Measurements from ENCODE around the gene PARD3. TPM values are rescaled to one million over a fixed set of nuclear protein-coding genes. Genes with fewer than 3 reads are reported as not detected.
"Not testable (repeated sequence)": the region's sequence is repeated elsewhere in the genome, so short reads cannot be mapped to it uniquely, and the experiment has no call there.

The PARD3 gene
- total RNA-seq, 1 donor = 4.8 TPM

DNA sequence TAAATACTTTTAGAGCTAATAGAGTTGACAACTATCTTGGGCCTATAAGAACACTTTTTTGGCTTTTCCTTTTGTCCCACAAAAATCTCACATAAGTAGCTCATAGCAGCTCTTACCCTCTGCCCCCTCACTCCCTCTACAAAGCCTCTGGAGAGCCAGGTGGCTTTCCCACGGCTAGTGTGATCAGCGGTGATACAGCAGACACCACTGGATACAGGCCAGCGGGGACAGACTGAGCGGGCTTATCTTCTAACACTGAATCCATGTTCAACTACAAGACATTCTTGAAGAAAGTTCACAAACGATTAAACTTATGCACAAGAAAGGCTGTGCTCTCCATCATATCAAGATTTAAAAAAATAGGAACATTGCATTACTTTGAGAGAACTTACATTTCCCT, 377.2 kb downstream of the PARD3 start:
- H3K9me3 ChIP-seq (ENCODE audit: low read depth, low read length) = no peaks in the 10 kb centered on the region
- no peaks in the 10 kb centered on the region for H3K4me1 ChIP-seq (ENCODE audit: insufficient read depth, low read length)
- no peak overlapping the region for H3K4me3 ChIP-seq (ENCODE audit: low read length)
- H3K27me3 ChIP-seq (ENCODE audit: insufficient read depth, low read length) = no peaks in the 10 kb centered on the region

DNA sequence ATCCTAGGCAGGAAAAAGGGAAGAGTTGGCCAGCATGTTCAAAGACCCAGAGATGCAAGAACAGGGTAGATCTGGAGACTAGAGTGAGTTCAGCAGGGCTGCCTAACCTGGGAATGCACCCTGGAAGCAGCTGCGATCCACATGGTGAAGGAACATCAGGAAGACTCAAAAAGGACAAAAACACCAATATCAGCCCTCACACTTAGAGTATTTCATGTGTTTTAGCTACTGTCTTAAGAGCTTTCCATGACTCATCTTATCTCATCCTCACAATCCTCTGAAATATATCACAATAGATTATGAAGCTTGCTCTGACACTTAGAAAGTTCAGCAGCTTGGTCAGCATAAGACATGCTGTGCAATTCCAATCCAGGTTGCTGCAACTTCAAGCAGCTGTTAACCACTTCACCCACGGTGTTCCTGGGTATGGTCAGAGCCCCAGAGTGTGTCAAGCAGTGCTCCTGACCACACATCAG, 380.9 kb downstream of the PARD3 start:
- Histone ChIP-seq H3K27me3 (ENCODE audit: insufficient read depth, low read length) (no peaks in the 10 kb centered on the region), H3K9me3 (ENCODE audit: low read depth, low read length) (no peaks in the 10 kb centered on the region), H3K4me3 (ENCODE audit: low read length) (no peak overlapping the region), H3K4me1 (ENCODE audit: insufficient read depth, low read length) (no peaks in the 10 kb centered on the region)

DNA sequence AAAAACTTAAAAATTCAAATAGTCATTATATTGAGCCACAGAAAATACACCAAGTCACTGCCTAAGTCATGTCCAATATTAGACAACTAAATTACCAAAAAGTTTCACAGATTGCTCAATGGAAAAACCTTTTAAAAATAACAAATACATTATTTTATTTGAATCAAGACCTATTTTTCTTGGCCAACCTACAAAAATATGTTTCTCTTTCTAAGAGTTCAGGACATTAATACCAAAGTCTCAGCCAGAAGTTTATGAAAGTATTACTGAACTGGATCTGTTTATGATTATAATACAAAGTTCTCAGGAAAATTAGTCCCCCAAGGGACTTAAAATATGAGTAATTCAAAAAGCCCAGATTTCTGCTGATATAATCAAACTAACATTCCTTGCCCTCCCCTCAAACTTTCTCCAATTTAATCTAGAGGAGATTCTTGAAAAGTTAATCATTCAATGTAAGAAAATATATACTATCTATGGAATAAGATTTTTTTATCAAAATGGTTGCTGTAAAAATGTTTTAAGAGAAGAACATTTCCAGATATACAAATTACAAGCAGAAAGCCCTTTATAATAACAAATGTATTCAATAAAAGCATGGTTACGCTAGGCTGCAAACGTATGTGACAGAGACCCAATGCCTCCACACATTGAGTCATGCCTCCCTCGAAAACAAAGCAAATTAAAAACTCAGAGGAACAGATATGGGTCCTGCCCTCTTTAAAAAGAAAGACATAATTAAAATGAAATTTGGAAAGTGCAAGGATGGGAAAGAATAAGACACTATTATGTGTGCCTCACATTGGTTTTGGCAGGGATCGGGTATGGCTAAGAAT, 381.6 kb downstream of the PARD3 start:
- Histone ChIP-seq H3K27me3 (ENCODE audit: insufficient read depth, low read length) (no peaks in the 10 kb centered on the region), H3K9me3 (ENCODE audit: low read depth, low read length) (no peaks in the 10 kb centered on the region), H3K4me1 (ENCODE audit: insufficient read depth, low read length) (no peaks in the 10 kb centered on the region), H3K4me3 (ENCODE audit: low read length) (no peak overlapping the region)

DNA sequence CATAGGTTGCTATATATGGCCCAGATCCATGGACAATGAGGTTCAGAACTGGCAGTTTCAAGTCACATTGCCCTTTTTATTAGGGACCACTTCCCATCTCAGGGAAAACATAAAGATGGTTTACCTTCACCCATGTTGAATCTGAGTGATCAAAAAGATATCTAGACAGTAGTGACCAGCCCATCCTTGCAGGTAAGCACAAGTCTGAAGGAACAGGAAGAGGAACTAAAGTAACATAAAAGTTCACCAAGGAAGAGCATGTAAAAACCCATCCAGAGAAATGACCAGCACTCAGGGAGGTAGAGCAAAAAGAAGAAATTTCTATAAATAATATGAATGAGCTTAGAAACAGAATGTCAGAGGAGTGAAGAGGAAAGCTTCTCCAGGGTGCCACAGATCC, 382.5 kb downstream of the PARD3 start:
- Histone ChIP-seq H3K4me1 (ENCODE audit: insufficient read depth, low read length) (no peaks in the 10 kb centered on the region), H3K9me3 (ENCODE audit: low read depth, low read length) (no peaks in the 10 kb centered on the region), H3K27me3 (ENCODE audit: insufficient read depth, low read length) (no peaks in the 10 kb centered on the region)

DNA sequence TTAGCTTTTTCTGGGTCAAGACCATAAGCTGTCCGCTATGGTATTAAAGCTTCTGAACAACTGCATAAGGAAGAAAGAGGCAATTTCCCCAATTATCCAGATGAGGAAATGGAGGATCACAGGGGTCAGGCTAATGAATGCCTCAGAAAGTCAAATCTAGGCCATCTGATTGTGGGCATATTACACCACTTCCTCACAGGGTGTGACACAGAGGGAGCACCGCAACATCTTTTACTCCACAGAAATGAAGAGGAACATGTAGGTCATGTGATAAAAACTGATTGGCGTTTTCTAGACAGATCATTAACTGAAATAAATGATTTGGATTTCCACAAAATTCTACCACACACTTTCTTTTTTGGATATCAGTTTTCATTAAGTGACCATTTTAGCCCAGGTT, 384.4 kb downstream of the PARD3 start:
- no peak overlapping the region for H3K4me3 ChIP-seq (ENCODE audit: low read length)
- H3K27me3 ChIP-seq (ENCODE audit: insufficient read depth, low read length) = no peaks in the 10 kb centered on the region
- H3K4me1 ChIP-seq (ENCODE audit: insufficient read depth, low read length) = no peaks in the 10 kb centered on the region
- no peaks in the 10 kb centered on the region for H3K9me3 ChIP-seq (ENCODE audit: low read depth, low read length)

More for the DNA sequence above, 382.5 kb downstream of the PARD3 start:
- H3K4me3 ChIP-seq (ENCODE audit: low read length) = no peak overlapping the region

DNA sequence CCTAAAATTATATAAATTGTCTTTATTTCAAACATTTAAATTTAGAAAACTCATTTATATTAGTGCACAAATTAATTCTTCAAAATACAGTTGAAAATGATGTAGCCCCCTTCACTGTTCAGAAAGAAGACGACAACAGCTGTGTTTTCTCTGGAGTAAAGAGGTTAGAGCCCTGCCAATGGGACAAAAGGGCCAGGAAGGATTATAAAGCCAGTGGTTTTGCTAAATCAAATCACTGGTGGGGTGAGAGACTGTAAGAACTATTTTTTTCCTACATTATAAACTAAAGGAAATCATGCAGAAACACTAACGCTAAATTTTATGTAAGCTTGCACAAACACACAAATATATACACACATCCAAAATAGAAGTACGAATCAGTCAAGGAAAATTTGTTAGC, 386.6 kb downstream of the PARD3 start:
- H3K4me3 ChIP-seq (ENCODE audit: low read length) = no peak overlapping the region
- no peaks in the 10 kb centered on the region for H3K4me1 ChIP-seq (ENCODE audit: insufficient read depth, low read length)
- H3K9me3 ChIP-seq (ENCODE audit: low read depth, low read length) = no peaks in the 10 kb centered on the region
- H3K27me3 ChIP-seq (ENCODE audit: insufficient read depth, low read length) = no peaks in the 10 kb centered on the region

DNA sequence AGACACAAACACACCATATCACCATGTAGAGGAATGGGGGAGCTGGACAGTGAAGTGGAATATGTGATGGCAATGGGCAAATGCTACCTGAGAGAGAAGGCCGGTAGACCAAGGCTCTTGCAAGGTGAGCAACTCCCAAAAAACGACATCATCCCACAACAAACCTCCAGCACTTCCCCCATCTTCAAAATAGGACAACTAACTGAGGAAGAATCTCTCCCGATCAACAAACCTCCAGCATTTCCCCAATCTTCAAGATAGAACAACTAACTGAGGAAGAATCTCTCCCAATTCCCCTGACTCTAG, 387.2 kb downstream of the PARD3 start:
- no peaks in the 10 kb centered on the region for H3K4me1 ChIP-seq (ENCODE audit: insufficient read depth, low read length)
- H3K4me3 ChIP-seq (ENCODE audit: low read length) = no peak overlapping the region
- no peaks in the 10 kb centered on the region for H3K9me3 ChIP-seq (ENCODE audit: low read depth, low read length)
- H3K27me3 ChIP-seq (ENCODE audit: insufficient read depth, low read length) = no peaks in the 10 kb centered on the region

DNA sequence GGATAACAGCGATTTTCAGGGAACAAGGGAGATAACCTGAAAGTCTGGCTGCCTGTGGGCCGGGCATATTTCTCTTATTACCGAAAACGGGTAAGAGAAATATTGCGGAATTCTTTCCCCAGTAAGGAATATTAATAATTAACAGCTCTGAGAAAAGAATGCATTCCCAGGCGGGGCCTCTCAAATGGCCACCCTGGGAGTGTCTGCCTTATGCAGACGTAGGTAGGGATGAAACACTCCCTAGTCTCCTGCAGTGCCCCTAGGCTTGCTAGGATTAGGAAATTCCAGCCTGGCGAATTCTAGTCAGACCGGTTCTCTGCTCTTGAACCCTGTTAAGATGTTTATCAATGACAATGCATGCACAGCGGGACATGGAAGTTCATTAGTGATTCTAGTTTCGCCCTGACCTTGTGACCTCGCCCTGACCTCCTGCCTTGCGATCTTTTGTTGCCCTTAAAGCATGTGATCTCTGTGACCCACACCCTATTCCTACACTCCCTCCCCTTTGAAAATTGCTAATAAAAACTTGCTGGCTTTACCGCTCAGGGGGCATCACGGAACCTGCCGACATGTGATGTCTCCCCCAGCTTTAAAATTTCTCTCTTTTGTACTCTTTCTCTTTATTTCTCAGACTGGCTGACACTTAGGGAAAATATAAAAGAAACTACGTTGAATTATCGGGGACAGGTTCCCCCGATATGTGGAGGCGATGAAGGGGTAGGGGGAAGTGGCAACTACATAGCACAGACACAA, 387.8 kb downstream of the PARD3 start:
- not testable (repeated sequence) for H3K27me3 ChIP-seq (ENCODE audit: insufficient read depth, low read length); H3K4me3 ChIP-seq (ENCODE audit: low read length); H3K4me1 ChIP-seq (ENCODE audit: insufficient read depth, low read length); H3K9me3 ChIP-seq (ENCODE audit: low read depth, low read length)

DNA sequence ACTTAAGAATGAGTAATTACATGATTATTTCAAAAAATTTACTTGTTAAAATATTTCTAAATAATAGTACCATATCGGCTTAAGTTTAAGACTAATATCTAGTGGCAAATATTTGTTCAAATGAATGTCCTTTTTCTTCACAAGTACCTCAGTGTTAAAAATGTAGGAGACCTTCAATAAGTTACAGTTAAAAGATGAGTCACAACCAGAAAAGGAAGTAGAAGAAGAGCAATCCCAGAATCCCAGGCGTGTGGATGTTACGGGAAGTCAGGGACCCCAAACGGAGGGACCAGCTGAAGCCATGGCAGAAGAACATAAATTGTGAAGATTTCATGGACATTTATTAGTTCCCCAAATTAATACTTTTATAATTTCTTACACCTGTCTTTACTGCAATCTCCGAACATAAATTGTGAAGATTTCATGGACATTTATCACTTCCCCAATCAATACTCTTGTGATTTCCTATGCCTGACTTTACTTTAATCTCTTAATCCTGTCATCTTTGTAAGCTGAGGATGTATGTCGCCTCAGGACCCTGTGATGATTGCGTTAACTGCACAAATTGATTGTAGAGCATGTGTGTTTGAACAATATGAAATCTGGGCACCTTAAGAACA, 388.4 kb downstream of the PARD3 start:
- H3K4me3 ChIP-seq (ENCODE audit: low read length); H3K9me3 ChIP-seq (ENCODE audit: low read depth, low read length); H3K4me1 ChIP-seq (ENCODE audit: insufficient read depth, low read length); H3K27me3 ChIP-seq (ENCODE audit: insufficient read depth, low read length): not testable (repeated sequence)

DNA sequence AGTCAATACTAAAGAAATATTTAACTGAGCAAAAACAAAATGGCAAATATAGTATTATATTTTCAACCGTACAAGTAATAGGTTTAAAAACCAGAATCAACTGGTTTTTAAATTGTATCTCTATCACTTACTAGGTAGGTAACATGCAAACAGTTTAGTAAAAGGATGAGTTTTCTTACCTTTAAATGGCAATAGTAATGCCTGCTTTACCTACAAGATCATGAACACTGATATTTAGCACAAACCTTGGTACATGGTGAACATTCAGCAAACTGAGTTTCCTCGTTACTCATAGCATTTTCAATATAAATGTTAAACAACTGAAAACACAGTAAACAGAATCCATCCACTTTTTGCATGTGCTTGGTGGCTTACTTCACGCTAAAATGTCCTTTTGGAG, 389.1 kb downstream of the PARD3 start:
- Histone ChIP-seq H3K9me3 (ENCODE audit: low read depth, low read length) (no peaks in the 10 kb centered on the region), H3K4me1 (ENCODE audit: insufficient read depth, low read length) (no peaks in the 10 kb centered on the region), H3K27me3 (ENCODE audit: insufficient read depth, low read length) (no peaks in the 10 kb centered on the region), H3K4me3 (ENCODE audit: low read length) (no peak overlapping the region)

DNA sequence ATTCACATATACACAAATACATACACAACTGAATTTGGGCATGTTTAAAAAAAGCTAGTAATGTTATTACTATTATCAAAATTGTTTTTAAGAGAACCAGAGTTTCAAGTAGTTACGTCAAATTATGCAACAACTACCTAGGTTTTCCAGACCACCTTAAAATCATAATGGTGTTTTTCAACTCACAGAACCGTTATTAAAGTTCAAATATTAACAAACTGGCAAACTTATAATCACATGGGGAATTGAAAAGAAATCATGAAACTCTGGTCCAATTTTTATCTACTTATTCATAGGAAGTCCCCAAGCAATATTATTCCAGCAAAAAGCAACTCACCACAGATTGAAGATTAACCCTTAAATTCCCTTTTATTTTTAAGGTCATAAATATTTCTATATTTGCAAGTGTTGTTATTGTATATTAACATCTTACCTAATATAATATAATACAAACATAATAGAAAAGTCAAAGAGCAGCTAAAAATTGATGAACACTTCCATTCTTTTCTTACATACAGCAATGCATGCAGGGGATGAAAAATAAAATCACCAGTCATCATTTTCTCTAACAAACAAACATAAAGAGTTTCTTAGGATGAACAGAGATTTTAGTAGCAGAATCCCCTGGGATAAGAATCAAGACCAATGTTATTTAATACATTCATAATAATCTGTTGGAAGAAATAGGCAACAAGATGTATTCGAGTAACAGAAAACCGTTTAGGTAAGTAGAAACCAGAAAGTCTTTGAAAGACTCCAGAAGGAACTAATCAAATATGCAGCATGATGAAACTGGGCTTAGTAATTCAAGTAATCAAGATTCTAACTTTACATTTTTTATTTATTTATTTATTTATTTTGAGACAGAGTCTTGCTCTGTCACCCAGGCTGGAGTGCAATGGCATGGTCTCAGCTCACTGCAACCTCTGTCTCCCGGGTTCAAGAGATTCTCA, 391.1 kb downstream of the PARD3 start:
- Histone ChIP-seq H3K4me3 (ENCODE audit: low read length) (no peak overlapping the region), H3K9me3 (ENCODE audit: low read depth, low read length) (no peaks in the 10 kb centered on the region)

DNA sequence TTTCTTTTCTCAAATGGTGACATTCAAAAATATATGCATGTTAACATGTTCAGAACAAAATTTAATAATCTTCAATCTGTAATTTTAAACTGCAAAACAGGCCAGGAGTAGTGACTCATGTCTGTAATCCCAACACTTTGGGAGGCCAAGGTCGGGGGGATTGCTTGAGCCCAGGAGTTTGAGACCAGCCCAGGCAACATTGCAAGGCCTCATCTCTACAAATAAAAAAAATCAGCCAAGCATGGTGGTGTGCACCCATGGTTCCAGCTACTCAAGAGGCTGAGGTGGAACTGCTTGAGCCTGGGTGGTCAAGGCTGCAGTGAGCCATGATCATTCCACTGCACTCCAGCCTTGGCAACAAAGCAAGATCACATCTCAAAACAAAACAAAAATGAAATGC, 394.3 kb downstream of the PARD3 start:
- Histone ChIP-seq H3K9me3 (ENCODE audit: low read depth, low read length) (no peaks in the 10 kb centered on the region), H3K27me3 (ENCODE audit: insufficient read depth, low read length) (no peaks in the 10 kb centered on the region), H3K4me3 (ENCODE audit: low read length) (no peak overlapping the region), H3K4me1 (ENCODE audit: insufficient read depth, low read length) (no peaks in the 10 kb centered on the region)

More for the DNA sequence above, 391.1 kb downstream of the PARD3 start:
- Histone ChIP-seq H3K4me1 (ENCODE audit: insufficient read depth, low read length) (no peaks in the 10 kb centered on the region), H3K27me3 (ENCODE audit: insufficient read depth, low read length) (no peaks in the 10 kb centered on the region)

DNA sequence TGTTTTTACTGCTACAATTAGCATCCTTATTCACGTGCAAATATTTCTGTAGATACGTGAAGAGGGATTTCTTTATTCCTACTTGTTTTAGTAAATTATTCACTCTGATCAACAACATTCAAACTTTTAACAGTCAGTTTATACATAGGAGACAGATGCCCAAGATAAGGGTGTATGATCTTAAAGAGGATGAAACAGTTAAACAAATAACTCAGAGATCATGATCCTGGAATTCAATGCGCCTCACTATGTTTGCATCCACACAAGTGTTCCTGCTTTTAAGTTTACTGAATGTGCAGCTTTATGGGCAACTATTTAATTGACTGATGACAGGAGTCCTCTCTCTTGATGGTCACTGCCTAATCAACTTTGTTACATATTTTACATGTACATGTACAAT, 394.8 kb downstream of the PARD3 start:
- Histone ChIP-seq H3K4me1 (ENCODE audit: insufficient read depth, low read length) (no peaks in the 10 kb centered on the region), H3K4me3 (ENCODE audit: low read length) (no peak overlapping the region), H3K27me3 (ENCODE audit: insufficient read depth, low read length) (no peaks in the 10 kb centered on the region), H3K9me3 (ENCODE audit: low read depth, low read length) (no peaks in the 10 kb centered on the region)

DNA sequence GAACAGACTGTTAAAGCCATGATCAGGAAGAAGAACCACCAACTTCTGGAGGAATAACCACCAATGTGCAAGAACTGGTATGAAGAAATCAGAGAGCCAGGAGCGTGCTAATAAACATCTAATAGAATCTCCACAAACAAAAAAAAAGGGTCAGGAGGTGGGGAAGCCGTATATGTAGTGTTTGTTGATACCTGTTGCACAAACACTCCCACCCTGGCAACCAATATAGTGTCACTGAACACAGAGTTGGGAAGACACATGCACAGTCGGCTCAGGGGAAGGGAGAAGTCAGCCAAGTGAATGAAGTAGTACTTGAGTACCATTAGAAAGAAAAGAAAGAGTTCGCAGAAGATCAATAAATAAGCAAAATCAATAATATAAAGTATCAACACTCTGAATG, 400.1 kb downstream of the PARD3 start:
- no peak overlapping the region for H3K4me3 ChIP-seq (ENCODE audit: low read length)
- no peaks in the 10 kb centered on the region for H3K4me1 ChIP-seq (ENCODE audit: insufficient read depth, low read length)
- H3K9me3 ChIP-seq (ENCODE audit: low read depth, low read length) = no peaks in the 10 kb centered on the region
- no peaks in the 10 kb centered on the region for H3K27me3 ChIP-seq (ENCODE audit: insufficient read depth, low read length)

Measured in mononuclear cell (primary cell).